Stimulated activated CD4-positive, alpha-beta T cell treated with anti-CD3 and anti-CD28 coated beads, Interleukin-15, amount 100 ng/mL, for 1 hour (primary cell): Measurements from ENCODE around the gene CHRM4.
A peak's percentile ranks its signal among the peaks of the same experiment; 100 is the strongest.
"Not testable (repeated sequence)": the region's sequence is repeated elsewhere in the genome, so short reads cannot be mapped to it uniquely, and the experiment has no call there.

ENCODE experiments used
- DNase-seq, 2 donors: peaks; one replicate each; pipeline ENCODE4 v3.0.0-alpha.2; 2020; ENCODE audit warnings: low read depth in 1 of 2, low spot score in 1 of 2

The CHRM4 gene

DNA sequence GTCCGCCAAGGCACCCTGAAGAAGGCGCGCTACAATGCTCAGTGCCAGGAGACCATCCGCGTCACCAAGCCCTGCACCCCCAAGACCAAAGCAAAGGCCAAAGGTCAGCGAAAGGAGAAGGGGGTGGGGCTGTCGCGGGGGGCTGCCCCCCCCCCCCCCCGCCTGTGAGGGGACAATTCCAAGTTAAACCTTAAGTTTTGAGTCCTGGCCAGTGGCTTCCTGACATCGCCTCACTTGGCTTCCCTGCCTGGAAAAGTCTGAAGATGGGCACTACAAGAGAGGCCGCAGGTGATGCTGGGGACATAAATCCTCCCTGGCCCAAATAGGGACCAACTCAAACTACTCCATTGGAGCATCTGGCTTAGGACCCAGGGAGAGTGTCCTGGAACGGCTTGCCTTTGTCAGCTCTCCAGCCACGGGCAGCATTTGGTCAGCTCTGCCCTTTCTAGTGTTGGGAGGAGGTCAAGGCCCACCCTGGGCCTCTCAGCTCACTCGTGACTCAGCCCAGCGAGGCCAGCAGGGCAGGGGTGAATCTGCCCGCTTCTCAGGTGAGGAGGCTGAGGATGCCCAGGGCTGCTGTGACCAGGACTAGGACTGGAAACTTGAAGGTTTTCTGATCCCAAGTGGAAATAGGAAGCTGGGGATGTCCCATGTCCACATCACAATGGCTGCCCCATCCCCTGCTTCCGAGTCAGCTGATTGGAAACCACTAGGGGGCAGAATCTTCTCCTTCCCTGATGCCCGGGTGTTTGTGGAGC lies 8.8 kb downstream of the CHRM4 start:
- no peak for DNase-seq

DNA sequence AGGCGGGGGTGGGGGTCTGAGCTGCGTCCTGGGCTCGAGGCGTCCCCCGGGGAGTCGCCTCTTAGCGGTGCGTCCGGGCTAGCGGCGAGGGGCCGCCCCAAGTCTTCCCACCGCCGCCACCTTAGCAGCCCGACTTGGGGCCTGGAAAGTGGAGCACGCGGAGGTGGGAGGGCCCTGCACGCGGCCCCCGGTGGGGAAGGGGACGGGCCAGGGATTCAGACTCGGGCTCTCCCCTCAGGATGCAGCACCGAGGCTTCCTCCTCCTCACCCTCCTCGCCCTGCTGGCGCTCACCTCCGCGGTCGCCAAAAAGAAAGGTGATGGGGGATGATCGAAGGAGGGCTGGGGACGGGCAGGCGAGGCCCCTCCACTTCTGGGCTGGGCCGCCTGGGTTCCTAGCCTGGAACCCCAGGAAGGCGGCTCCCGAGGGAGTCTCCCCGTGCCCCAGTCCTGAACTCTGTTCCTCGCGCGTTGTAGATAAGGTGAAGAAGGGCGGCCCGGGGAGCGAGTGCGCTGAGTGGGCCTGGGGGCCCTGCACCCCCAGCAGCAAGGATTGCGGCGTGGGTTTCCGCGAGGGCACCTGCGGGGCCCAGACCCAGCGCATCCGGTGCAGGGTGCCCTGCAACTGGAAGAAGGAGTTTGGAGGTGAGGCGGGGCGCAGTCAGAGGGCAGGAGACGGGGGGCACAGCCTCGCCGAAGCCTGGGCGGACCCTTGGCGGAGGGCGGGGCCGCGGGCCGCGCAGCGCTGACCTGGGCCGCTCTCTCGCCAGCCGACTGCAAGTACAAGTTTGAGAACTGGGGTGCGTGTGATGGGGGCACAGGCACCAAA lies 9.5 kb downstream of the CHRM4 start:
- no peak for DNase-seq

DNA sequence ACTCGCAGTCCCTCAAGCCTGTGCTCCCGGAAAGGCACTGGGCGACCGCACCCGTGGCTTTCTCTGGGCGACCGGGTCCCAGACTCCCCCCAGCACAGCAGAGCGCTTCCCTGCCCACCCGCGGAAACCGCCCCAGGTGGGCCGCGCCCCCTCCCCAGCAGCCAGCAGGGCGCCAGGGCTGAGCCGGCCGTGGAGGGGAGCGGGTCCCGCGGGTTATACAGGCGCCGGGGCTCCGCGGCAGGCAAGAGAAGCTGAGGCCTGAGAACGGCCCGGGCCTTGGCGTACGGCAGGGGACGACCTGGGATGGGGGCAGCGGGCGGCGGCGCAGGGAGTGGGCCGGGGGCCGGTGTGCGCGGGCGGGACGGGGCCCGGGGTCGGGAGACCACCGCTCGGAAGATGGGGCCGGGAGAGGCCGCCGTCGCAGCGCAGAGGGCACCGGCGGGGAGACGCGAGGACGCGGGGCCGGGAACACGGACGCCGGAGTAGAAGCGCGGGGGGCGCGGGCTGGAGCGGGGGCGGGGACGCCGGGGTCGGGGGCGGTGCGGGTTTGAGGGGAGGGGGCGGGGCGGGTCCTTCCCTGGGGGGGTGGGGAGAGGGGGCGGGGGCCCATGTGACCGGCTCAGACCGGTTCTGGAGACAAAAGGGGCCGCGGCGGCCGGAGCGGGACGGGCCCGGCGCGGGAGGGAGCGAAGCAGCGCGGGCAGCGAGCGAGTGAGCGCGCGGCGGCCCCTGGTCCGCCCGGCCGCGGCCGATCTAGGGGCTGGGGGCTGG lies 10.3 kb downstream of the CHRM4 start, which contains the start of gene MDK:
Gene MDK (plus strand): TSS at position 622 of the 771 bp plus-strand sequence. CDS start 389 bp downstream, outside the sequence.
- no peak for DNase-seq

DNA sequence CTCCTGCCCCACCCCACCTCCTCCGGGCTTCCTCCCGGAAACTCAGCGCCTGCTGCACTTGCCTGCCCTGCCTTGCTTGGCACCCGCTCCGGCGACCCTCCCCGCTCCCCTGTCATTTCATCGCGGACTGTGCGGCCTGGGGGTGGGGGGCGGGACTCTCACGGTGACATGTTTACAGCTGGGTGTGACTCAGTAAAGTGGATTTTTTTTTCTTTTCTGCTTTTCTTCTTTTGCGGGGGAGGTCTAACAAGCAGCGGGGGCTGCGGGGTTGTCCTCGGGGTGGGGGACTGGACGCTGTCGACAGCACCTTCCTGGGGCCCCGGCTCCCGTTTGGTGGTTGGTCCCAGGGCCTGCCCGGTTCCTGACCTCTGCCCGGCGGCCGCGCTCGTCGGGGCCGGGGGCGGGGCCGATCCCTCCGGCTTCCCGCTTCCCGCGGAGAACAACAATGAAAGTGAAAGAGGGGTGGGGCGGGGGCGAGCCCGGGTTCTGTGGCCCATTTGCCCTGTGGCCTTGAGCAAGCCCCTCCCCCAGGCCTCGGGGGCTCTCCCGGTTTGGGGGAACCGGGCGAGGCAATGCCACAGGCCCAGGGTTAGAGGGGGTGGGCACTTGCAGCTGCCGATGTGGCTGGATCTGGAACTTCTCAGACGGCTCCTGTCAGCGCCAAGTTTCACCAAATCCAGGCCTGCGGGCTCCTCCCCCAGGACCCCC lies 11.1 kb downstream of the CHRM4 start:
- DNase-seq: peak in 1 of 2 donors; percentile 50

DNA sequence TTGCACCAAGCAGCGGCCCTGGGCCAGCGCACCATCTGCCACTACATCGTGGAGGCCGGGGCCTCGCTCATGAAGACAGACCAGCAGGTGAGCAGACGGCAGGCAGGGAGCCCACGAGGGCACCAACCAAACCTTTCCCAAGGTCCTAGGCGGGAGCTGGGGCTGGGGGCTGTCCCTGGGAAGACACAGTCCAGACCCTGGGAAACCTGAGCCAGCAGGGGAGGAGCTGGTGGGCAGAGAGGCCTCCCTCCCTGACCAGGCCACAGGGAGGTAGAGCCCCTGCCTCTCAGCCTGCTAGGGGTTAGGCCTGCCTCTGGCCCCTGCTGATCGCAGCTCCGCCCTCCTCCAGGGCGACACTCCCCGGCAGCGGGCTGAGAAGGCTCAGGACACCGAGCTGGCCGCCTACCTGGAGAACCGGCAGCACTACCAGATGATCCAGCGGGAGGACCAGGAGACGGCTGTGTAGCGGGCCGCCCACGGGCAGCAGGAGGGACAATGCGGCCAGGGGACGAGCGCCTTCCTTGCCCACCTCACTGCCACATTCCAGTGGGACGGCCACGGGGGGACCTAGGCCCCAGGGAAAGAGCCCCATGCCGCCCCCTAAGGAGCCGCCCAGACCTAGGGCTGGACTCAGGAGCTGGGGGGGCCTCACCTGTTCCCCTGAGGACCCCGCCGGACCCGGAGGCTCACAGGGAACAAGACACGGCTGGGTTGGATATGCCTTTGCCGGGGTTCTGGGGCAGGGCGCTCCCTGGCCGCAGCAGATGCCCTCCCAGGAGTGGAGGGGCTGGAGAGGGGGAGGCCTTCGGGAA lies 11.9 kb downstream of the CHRM4 start:
- not testable (repeated sequence) for DNase-seq

DNA sequence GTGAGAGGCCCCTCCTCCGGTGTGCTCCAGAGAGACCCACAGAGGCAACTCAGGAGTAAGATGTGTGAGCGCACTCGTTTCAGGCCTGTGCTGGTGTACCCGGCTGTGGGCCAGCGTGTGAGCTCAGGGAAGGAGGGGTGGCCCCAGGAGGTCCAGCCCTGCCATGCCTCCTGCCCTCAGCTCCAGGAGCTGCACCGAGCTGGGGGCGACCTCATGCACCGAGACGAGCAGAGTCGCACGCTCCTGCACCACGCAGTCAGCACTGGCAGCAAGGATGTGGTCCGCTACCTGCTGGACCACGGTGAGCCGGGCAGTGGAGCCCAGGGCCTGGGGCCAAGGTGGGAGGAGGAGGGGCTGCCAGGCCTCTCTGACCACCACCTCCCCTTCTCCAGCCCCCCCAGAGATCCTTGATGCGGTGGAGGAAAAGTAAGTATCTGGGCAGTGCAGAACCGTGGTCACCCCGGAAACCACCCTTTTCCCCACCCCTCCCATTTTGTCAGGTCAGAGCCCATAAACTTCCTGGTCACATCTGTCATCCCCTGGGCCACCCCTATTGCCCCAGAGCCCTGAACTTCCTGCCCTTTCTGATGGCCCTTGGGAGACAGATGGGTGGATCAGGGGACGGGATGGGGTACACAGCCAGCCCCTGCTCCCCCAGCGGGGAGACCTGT lies 12.6 kb downstream of the CHRM4 start:
- no peak for DNase-seq

DNA sequence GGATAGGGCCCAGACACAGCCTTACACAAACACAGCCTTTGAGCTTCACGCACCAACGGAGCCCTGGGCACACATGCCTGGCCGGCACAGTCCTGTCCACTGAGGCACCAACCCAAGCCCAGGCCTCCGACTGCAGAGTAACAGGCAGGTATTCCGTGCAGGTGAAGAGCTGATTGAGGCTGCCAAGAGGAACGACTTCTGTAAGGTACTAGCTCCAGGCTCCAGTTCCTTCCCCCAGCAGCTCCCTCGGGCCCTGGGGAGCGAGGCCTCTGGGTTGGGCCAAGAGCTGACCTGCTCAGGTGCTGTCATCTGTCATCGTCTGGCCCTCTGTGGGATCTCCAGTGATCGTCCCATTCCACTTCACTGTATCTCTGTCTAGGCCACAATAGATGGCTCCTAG lies 13.3 kb downstream of the CHRM4 start:
- no peak for DNase-seq

DNA sequence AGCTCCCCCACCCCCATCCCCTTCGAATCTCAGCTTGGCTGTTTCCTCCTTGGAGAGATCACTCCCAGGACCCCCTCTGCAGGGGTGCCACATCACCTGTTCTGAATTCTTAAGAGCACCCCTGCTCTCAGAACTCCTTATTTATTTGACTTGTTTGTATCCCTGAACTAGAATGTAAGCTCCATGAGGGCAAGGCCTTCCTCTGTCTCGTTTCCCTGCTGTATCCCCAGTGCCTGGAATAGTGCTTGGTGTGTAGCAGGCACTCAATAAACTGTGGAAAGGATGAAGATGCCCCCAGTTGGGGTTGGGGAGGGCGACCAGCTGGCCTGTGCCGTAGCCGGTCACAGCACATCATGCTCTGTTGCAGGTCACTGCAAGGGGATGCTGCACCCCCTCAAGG lies 13.7 kb downstream of the CHRM4 start:
- no peak for DNase-seq

DNA sequence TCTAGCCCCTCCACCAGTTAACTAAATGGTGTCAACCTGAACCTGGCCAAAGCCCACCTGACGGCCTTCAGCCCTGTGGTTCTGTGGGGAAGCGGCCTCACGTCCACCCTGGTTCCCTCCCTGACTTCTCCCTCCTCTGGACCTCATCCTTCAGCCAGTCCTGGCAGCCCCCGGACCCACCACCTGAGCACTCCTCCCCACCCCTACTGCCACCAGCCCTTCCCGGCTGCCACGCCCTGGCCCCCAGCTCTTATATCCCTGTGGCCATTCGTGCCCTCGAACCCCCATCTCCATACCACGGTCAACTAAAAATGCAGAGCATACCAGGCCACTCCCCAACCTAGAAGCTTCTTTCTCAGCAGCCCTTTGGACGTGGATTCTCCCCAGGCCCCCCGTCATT lies 14.3 kb downstream of the CHRM4 start:
- DNase-seq: no peak

DNA sequence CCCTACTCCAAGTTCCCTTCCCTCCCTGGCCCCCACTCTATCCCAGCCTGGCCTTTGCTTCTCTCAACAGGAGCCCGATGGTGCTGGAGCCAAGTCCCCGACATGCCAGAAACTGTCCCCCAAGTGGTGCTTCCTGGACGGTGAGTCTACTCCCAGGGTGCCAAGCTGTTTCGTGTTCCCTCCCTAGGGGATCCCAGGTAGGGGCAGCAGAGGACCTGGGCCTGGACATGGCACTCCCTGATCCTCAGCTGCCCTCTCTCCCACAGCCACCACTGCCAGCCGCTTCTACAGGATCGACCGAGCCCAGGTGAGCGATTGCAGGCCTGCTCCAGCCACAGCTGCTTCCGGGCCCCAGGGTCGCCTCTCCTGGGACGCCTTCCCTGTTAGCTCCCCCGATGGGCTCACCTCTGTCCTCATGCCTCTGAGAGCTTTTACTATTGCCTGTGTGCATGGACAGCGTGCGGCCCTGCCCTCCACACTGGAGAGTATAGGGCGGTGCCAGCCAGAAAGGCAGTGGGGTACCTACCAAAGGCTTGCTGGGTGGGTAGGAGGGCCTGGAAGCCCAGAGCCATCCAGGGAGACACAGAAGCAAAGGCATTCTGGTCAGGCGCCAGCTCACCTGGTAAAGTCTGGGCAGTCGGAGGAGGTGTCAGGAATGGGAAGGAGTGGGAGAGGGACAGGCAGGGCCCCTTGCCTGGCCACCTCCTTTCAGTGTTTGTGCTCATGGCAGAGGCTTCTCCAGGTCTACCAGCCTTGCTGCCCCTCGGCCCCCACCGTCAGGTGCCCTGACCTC lies 15.1 kb downstream of the CHRM4 start:
- no peak for DNase-seq

DNA sequence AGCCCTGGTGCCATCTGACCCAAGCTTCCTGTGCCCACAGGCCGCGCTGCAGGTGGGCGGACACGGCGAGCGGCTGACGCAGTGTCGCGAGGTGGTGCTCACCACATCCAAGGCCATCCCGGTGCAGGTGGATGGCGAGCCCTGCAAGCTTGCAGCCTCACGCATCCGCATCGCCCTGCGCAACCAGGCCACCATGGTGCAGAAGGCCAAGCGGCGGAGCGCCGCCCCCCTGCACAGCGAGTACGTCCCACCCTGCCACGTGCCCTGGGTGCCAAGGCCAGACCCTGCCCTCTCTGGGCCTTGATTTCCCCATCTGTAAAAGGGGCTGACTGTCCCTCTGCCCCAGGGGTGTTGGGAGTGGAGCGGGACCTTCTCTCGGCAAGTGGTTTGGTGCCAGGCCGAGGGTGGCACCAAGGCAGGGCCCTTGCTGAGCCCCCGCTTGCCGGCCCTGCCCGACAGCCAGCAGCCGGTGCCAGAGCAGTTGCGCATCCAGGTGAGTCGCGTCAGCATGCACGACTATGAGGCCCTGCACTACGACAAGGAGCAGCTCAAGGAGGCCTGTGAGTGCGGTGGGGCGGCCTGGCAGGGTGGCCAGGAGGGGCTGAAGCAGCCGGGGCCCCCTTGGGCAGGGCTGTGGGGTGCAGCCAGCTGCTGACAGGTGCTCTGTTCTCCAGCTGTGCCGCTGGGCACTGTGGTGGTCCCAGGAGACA lies 16.0 kb downstream of the CHRM4 start:
- no peak for DNase-seq

DNA sequence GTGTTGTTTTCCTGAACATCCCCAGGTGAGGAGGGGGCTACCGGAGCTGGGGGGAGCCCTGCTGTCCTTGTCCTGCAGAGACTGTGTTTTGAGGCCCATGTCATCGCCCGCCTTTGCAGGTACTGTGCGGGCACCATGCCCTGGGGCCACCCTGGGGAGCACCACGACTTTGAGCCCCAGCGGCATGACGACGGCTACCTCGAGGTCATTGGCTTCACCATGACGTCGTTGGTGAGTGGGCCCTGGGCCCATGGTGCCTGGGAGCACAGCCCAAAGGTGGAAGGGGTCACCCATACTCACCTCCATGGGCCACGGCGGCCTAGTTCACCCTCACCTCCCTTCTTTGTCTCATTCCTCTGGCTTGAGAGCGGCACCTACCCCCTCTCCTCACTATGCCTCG lies 16.8 kb downstream of the CHRM4 start:
- DNase-seq: no peak

DNA sequence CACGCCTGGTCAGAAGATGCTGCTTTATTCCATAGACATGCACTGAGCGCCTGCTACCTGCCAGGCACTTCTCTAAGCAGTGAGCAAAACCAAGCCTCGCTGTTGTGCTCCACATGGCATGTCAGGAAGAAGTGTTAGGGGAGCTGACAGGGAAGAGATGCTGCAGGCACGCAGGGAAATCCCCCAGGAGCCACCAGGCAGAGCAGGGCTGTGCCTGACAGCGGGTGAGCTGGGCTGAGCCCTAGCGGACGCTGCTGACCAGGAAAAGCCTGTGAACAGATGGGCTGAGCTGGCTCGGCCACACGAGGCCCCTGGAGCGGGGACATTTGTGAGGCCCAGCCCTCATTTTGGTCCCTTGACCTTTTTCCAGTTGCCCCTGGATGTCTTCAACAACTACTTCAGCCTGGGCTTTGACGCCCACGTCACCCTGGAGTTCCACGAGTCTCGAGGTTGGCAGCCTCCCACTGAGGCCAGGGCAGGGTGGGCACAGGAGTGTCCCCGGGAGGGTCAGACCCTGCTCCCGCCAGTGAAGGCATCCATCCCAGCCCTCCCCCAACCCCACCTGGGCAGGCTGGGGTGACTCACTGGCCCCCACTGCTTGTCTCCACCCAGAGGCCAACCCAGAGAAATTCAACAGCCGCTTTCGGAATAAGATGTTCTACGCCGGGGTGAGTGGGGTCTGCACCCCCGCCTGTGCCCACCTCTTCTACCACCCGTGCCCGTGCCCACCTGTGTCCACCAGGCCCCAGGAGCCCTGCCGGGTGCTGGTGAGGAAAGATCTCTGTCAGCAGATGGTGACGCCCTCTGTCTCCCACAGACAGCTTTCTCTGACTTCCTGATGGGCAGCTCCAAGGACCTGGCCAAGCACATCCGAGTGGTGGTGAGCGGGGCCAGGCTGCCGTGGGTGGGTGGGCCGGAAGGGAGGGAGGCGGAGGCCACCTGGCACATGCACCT lies 17.5 kb downstream of the CHRM4 start:
- no peak for DNase-seq

DNA sequence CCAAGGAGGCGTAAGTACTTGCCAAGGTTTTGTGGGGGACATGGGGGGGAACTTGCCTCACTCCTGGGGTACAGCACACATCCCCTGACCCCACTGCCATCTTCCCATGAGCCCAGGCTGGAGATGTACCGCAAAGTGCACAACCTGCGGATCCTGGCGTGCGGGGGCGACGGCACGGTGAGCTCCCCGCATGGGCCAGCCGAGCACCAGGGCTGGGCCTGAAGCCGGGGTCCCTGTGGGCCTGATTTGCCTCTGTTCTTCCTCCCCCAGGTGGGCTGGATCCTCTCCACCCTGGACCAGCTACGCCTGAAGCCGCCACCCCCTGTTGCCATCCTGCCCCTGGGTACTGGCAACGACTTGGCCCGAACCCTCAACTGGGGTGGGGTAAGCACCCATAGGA lies 19.1 kb downstream of the CHRM4 start:
- not testable (repeated sequence) for DNase-seq

DNA sequence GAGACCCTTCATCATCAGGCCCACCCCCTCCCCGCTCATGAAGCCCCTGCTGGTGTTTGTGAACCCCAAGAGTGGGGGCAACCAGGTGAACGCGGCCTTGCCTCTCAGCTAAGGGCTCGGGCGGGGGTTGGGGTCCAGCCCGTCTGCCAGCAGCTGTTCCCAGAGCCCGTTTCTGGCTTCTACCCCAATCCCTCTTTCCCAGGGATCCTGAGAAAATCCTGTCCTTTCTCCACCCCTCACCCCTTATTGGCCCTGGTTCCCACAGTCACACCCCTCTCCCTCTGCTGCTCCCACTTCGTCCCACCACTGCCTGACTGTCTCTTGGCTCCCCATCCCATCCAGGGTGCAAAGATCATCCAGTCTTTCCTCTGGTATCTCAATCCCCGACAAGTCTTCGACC lies 19.5 kb downstream of the CHRM4 start:
- DNase-seq: no peak

DNA sequence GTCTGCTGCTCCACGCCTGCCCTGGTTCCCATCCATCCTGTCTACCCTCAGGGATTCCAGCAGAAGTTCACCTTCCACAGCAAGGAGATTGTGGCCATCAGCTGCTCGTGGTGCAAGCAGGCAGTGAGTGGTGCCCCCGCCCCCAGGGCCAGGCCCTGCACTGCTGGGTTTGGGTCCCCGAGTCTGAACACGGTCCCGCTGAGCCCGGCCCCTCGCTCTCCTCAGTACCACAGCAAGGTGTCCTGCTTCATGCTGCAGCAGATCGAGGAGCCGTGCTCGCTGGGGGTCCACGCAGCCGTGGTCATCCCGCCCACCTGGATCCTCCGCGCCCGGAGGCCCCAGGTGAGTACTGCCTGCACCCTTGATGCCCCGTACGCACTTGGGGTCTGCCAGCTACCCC lies 20.3 kb downstream of the CHRM4 start:
- DNase-seq: not testable (repeated sequence)

DNA sequence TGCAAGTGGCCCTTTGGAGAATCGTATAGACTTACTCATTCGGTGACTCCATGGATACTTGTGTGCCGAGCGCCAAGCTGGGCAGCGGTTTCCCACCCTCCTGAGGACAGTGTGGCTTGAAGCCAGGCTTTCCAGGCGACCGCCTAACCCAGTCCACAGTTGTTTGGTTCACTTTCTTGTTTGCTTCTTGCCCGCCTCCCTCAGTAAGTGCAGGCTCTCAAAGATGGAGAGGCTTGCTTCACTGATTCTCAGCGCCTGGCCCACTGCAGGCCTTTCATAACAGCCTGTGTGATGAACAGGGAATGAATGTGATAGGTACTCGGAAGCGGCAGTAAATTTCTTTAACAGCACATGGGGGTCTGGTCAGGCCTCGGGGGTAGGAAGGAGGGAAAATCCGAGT lies 21.3 kb downstream of the CHRM4 start:
- DNase-seq: no peak
